Transverse colon (tissue), 4 donors: ENCODE data around the gene CLIC4.

Experiments used
- EP300 ChIP-seq: sonication (generic); formaldehyde crosslinking; IDR thresholded peaks from one replicate; pipeline ENCODE4 v1.6.1; 2017; ENCODE audit warnings: antibody characterized with exemption, low read depth
- POLR2A ChIP-seq: fragments of 450-650 bp; IDR thresholded peaks from one replicate; pipeline ENCODE4 v1.6.1; 2016; ENCODE audit warnings: antibody characterized with exemption, mild to moderate bottlenecking, moderate library complexity
- POLR2AphosphoS5 ChIP-seq, 3 donors: sonication (generic); formaldehyde crosslinking; IDR thresholded peaks; one replicate each; pipeline ENCODE4 v1.6.1; 2016; ENCODE audit warnings: antibody characterized with exemption in 3 of 3
- TF ChIP-seq, protein P1 (sequence below), 5 experiments: fragments of 200-600 bp in 3 of 5; fragments of 450-650 bp in 2 of 5; sonication (generic) in 3 of 5; IDR thresholded peaks; 1 replicate in 2 of 5; 2 replicates in 3 of 5; pipeline ENCODE4 v1.5.1; 2016 to 2017; ENCODE audit warnings: antibody characterized with exemption in 5 of 5, inconsistent platforms in 3 of 5, mild to moderate bottlenecking in 2 of 5, moderate library complexity in 1 of 5

DNA sequence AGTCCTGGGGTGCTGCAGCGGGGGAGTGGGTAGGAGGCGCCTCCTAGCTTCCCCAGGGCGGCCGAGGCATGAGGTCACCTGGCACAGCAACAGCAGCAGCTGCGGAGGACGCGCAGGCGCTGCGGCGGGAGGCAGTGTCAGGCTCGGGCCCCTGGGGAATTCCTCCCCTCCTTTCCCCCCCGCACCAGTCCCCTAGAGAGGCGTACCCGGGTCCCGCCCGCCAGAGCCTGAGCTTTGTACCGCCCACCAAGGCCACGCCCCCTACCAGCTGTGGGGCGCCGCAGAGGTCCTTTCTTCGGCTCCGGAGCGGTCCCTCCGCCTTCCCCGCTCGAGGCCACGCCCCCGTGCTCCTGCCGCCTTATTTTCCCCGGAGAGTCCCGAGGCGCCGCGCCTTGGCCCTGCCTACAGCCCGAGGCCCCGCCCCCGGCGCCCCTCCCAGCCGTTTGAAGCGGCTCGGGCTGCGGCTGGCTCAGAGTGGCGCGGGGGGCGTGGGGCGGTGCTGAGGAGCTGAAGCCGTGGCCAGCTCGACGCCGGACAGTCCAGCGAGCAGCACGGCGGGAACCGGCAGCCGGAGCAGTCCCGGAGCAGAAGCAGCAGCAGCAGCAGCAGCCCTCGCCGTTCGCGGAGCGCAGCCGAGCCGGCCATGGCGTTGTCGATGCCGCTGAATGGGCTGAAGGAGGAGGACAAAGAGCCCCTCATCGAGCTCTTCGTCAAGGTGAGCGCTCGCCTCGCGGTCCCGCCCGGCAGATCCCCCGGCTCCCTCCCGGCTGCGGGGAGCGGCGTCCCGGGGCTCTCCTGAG is at the start of gene CLIC4:
- TF ChIP-seq, protein P1, sequence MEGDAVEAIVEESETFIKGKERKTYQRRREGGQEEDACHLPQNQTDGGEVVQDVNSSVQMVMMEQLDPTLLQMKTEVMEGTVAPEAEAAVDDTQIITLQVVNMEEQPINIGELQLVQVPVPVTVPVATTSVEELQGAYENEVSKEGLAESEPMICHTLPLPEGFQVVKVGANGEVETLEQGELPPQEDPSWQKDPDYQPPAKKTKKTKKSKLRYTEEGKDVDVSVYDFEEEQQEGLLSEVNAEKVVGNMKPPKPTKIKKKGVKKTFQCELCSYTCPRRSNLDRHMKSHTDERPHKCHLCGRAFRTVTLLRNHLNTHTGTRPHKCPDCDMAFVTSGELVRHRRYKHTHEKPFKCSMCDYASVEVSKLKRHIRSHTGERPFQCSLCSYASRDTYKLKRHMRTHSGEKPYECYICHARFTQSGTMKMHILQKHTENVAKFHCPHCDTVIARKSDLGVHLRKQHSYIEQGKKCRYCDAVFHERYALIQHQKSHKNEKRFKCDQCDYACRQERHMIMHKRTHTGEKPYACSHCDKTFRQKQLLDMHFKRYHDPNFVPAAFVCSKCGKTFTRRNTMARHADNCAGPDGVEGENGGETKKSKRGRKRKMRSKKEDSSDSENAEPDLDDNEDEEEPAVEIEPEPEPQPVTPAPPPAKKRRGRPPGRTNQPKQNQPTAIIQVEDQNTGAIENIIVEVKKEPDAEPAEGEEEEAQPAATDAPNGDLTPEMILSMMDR (IDR thresholded peaks at IDR 0.05): peak in 1 of 5 experiments; percentile 18
- TF ChIP-seq POLR2A: peak; percentile 93
- TF ChIP-seq POLR2AphosphoS5 (IDR thresholded peaks at IDR 0.05): peak; percentile 98 to 99 (median 99)
- TF ChIP-seq EP300: no peak
